HepG2 (cell line): ENCODE results near the gene GTF2F2. TPM values are rescaled to one million over a fixed set of nuclear protein-coding genes. Genes with fewer than 3 reads are reported as not detected.

Source experiments
- ATAC-seq: fragments of 200-7000 bp; cut with Tn5 transposase; 3 replicates; pipeline ENCODE4 v1.9.1; 2020; ENCODE audit warnings: mild to moderate bottlenecking, moderate library complexity
- BruUV-seq: library from RNA; stranded (reverse); fragments of 400-500 nt; replicated peaks from 2 replicates; lab custom pipeline; 2021; lab: Mats Ljungman, UMichigan
- CTCF ChIA-PET: fragments of 300-600 bp; formaldehyde crosslinking; extraction: SDS; loops from one replicate; lab custom pipeline; 2021; ENCODE audit warnings: low total read pairs, inconsistent platforms, low intra/inter-chr PET ratio; lab: Yijun Ruan, JAX
- POLR2A ChIA-PET: fragments of 350-600 bp; sonication (Branson Sonifier 250); formaldehyde crosslinking; loops from one replicate; lab custom pipeline; 2020; ENCODE audit warnings: antibody characterized with exemption, inconsistent platforms; lab: Yijun Ruan, JAX
- DNase-seq: peaks from one replicate; pipeline ENCODE4 v3.0.0-alpha.2; 2015; ENCODE audit warnings: low spot score
- FAIRE-seq: peaks from 3 replicates; lab custom pipeline; 2011; peaks lifted over from hg19 to GRCh38; lab: Jason Lieb, UNC
- H2AFZ ChIP-seq: one replicate; pipeline ENCODE4 v1.6.1; 2011; ENCODE audit warnings: low read length, inconsistent platforms
- H3K27ac ChIP-seq: fragments of 300-600 bp; 3 replicates; pipeline ENCODE4 v1.8.0; 2011; ENCODE audit warnings: mixed run types, mild to moderate bottlenecking, mixed read lengths, low read length, inconsistent platforms; ENCODE audit not compliant: insufficient read depth; ENCODE audit errors: extremely low read length
- H3K27me3 ChIP-seq, 2 experiments: fragments of 200-600 bp in 1 of 2; 2 replicates in 1 of 2; 3 replicates in 1 of 2; pipeline versions ENCODE4 v1.6.0 to v1.8.0; 2011; ENCODE audit warnings: low read length in 2 of 2, mild to moderate bottlenecking in 2 of 2, moderate library complexity in 2 of 2, inconsistent platforms in 1 of 2; ENCODE audit not compliant: insufficient read depth in 2 of 2, control insufficient read depth in 1 of 2
- H3K36me3 ChIP-seq, 2 experiments: fragments of 200-600 bp in 1 of 2; replicated peaks in 1 of 2; 2 replicates in 1 of 2; 3 replicates in 1 of 2; pipeline versions ENCODE4 v1.5.1 to v1.8.0; 2011; ENCODE audit warnings: low read length in 2 of 2, inconsistent platforms in 1 of 2; ENCODE audit not compliant: insufficient read depth in 2 of 2, control insufficient read depth in 1 of 2
- H3K4me1 ChIP-seq: 2 replicates; pipeline ENCODE4 v1.5.1; 2012; ENCODE audit warnings: low read length, inconsistent platforms; ENCODE audit not compliant: insufficient read depth
- H3K4me2 ChIP-seq: 2 replicates; pipeline ENCODE4 v1.6.0; 2011; ENCODE audit warnings: low read depth, low read length, inconsistent platforms
- H3K4me3 ChIP-seq, 3 experiments: fragments of 200-600 bp in 1 of 3; sonication (generic), shearing (Covaris generic) in 1 of 3; replicated peaks in 1 of 3; 2 replicates each; pipeline ENCODE4 v1.5.1; 2011 to 2016; ENCODE audit warnings: low read length in 3 of 3, inconsistent platforms in 2 of 3, low read depth in 2 of 3, mild to moderate bottlenecking in 2 of 3, control low read depth in 1 of 3, mixed read lengths in 1 of 3; ENCODE audit not compliant: insufficient read depth in 1 of 3
- H3K79me2 ChIP-seq: one replicate; pipeline ENCODE4 v1.6.1; 2011; ENCODE audit warnings: low read length, inconsistent platforms; ENCODE audit not compliant: insufficient read depth
- H3K9ac ChIP-seq: 2 replicates; pipeline ENCODE4 v1.6.0; 2011; ENCODE audit warnings: mild to moderate bottlenecking, low read depth, low read length, inconsistent platforms; ENCODE audit not compliant: insufficient read depth
- H3K9me3 ChIP-seq: 2 replicates; pipeline ENCODE4 v1.5.1; 2012; ENCODE audit warnings: mild to moderate bottlenecking, low read length
- H4K20me1 ChIP-seq: 2 replicates; pipeline ENCODE4 v1.6.0; 2011; ENCODE audit warnings: inconsistent platforms, mild to moderate bottlenecking, low read length, moderate library complexity; ENCODE audit not compliant: insufficient read depth
- ARNT2 ChIP-seq: sonication (generic); formaldehyde crosslinking; IDR thresholded peaks from 2 replicates; pipeline ENCODE4 v1.8.0; 2022; ENCODE audit warnings: mild to moderate bottlenecking, low read depth, missing genetic modification reagents, moderate library complexity
- STAG1 ChIP-seq: sonication (generic); formaldehyde crosslinking; IDR thresholded peaks from 2 replicates; pipeline ENCODE4 v1.4.0; 2020; ENCODE audit warnings: missing genetic modification reagents
- WGBS: methylation state at CpG from one replicate; pipeline ENCODE4 v1.1.6; 2017; ENCODE audit warnings: low lambda C conversion rate; 5-methylcytosine and 5-hydroxymethylcytosine counted together
- in situ Hi-C: cut with HindIII; loops from 2 replicates; pipeline ENCODE4 v1.10.0; 2017; ENCODE audit warnings: low pct_unique_long_range_greater_than_20kb; ENCODE audit not compliant: extremely low pct_ligation_motif_present
- intact Hi-C: fragments of 100-400 bp; cut with micrococcal nuclease; formaldehyde crosslinking; loops from one replicate; pipeline ENCODE4 v1.10.0; 2022; ENCODE audit not compliant: unreplicated experiment
- polyA plus RNA-seq, 8 experiments: library from polyadenylated mRNA; depleted of rRNA in 3 of 8; stranded (reverse) in 7 of 8; unstranded in 1 of 8; fragments of >200 nt; fragmentation: Illumina TruSeq in 4 of 8; extraction: Trizol in 4 of 8; gene quantifications; 2 replicates each; pipeline versions ENCODE4 v1.2.1 to v1.2.3, GENCODE V29; 2011 to 2016; ENCODE audit warnings: low read depth in 4 of 8, missing spikeins in 1 of 8, mixed read lengths in 1 of 8; ENCODE audit not compliant: insufficient read depth in 1 of 8
- total RNA-seq, 5 experiments: library from RNA; depleted of rRNA; stranded (reverse); fragments of >200 nt; fragmentation: Illumina TruSeq; extraction: Trizol; gene quantifications; 2 replicates each; pipeline ENCODE4 v1.2.3, GENCODE V29; 2016; ENCODE audit warnings: low read depth in 1 of 5
- TF ChIP-seq, protein P1 (sequence below): sonication (generic); formaldehyde crosslinking; IDR thresholded peaks from 2 replicates; pipeline ENCODE4 v1.5.0; 2020; ENCODE audit warnings: mild to moderate bottlenecking, missing genetic modification reagents, moderate library complexity
- TF ChIP-seq, protein P2 (sequence below): sonication (generic); formaldehyde crosslinking; IDR thresholded peaks from one replicate; pipeline ENCODE4 v1.5.1; 2020; ENCODE audit warnings: mild to moderate bottlenecking, missing genetic modification reagents; ENCODE audit errors: not compliant biosample characterization
- TF ChIP-seq, protein P3 (sequence below): sonication (generic); formaldehyde crosslinking; IDR thresholded peaks from 2 replicates; pipeline ENCODE4 v1.8.0; 2022; ENCODE audit warnings: missing genetic modification reagents, mild to moderate bottlenecking, moderate library complexity, borderline replicate concordance

Gene GTF2F2
- total and polyA plus RNA-seq, 2 of the 13 experiments (the other 11 are each of a cell fraction or from before 2014, with no cell fraction given) = 10.6 to 32.8 TPM

DNA sequence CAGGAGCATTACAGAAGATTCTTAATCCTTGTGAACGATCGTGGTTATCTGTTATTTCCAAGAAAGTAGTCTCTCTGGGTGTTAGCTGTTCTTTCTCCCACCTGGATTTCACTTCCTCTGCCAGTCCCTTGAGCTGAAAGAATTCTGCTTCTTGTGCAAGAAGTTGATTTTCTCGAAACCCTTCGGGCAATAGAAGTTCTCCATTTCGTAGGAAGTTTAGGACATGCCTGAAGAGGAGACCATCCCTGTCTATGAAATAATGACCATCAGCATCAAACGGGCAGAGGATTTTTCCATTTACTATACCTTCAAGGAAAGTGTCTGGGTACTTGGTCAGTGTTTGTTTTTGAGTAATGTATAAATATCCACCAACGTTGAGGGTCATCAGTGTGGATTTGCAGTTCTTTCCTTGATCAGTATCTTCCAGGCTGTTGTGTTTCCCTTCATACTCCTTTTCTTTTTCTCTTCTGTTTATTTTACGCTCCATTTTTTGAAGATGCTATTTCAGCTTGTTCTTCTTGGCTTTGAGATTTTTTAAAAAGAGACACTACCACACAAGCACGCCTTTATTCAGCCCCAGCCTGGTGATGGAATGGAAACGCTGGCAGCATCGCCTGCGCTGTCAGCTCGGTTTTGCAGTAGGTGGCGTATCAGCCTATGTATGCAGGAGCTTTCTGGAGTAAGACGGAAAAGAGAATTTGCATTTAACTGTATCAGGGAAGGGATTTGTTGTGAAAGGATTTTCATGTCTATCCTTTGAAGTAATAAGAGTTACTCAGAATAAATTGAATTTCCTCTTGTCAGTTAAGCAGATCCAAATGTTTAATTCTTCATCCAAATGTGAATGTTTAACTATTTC, 74.0 kb downstream of the GTF2F2 start:
- intact Hi-C loops (no loop called here), in situ Hi-C loops (no loop called here)
- H3K27ac ChIP-seq = no peak overlapping the region
- 94% methylated on average over 15 of the region's 15 CpGs for WGBS
- no peak overlapping the region for H3K9ac ChIP-seq
- no peaks in the 10 kb centered on the region for H3K4me1 ChIP-seq
- no TSS peak for BruUV-seq
- no peak overlapping the region for H3K4me3 ChIP-seq
- H3K9me3 ChIP-seq = no peaks in the 10 kb centered on the region
- no peaks in the 10 kb centered on the region for H4K20me1 ChIP-seq
- no peaks in the 10 kb centered on the region for H3K27me3 ChIP-seq
- H3K4me2 ChIP-seq = no peak overlapping the region
- TF ChIP-seq, protein P1, sequence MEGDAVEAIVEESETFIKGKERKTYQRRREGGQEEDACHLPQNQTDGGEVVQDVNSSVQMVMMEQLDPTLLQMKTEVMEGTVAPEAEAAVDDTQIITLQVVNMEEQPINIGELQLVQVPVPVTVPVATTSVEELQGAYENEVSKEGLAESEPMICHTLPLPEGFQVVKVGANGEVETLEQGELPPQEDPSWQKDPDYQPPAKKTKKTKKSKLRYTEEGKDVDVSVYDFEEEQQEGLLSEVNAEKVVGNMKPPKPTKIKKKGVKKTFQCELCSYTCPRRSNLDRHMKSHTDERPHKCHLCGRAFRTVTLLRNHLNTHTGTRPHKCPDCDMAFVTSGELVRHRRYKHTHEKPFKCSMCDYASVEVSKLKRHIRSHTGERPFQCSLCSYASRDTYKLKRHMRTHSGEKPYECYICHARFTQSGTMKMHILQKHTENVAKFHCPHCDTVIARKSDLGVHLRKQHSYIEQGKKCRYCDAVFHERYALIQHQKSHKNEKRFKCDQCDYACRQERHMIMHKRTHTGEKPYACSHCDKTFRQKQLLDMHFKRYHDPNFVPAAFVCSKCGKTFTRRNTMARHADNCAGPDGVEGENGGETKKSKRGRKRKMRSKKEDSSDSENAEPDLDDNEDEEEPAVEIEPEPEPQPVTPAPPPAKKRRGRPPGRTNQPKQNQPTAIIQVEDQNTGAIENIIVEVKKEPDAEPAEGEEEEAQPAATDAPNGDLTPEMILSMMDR (CRISPR knock-in tag) = 0 out of 2 replicates have a peak, but pooled peaks have one; percentile 12
- TF ChIP-seq, protein P2, sequence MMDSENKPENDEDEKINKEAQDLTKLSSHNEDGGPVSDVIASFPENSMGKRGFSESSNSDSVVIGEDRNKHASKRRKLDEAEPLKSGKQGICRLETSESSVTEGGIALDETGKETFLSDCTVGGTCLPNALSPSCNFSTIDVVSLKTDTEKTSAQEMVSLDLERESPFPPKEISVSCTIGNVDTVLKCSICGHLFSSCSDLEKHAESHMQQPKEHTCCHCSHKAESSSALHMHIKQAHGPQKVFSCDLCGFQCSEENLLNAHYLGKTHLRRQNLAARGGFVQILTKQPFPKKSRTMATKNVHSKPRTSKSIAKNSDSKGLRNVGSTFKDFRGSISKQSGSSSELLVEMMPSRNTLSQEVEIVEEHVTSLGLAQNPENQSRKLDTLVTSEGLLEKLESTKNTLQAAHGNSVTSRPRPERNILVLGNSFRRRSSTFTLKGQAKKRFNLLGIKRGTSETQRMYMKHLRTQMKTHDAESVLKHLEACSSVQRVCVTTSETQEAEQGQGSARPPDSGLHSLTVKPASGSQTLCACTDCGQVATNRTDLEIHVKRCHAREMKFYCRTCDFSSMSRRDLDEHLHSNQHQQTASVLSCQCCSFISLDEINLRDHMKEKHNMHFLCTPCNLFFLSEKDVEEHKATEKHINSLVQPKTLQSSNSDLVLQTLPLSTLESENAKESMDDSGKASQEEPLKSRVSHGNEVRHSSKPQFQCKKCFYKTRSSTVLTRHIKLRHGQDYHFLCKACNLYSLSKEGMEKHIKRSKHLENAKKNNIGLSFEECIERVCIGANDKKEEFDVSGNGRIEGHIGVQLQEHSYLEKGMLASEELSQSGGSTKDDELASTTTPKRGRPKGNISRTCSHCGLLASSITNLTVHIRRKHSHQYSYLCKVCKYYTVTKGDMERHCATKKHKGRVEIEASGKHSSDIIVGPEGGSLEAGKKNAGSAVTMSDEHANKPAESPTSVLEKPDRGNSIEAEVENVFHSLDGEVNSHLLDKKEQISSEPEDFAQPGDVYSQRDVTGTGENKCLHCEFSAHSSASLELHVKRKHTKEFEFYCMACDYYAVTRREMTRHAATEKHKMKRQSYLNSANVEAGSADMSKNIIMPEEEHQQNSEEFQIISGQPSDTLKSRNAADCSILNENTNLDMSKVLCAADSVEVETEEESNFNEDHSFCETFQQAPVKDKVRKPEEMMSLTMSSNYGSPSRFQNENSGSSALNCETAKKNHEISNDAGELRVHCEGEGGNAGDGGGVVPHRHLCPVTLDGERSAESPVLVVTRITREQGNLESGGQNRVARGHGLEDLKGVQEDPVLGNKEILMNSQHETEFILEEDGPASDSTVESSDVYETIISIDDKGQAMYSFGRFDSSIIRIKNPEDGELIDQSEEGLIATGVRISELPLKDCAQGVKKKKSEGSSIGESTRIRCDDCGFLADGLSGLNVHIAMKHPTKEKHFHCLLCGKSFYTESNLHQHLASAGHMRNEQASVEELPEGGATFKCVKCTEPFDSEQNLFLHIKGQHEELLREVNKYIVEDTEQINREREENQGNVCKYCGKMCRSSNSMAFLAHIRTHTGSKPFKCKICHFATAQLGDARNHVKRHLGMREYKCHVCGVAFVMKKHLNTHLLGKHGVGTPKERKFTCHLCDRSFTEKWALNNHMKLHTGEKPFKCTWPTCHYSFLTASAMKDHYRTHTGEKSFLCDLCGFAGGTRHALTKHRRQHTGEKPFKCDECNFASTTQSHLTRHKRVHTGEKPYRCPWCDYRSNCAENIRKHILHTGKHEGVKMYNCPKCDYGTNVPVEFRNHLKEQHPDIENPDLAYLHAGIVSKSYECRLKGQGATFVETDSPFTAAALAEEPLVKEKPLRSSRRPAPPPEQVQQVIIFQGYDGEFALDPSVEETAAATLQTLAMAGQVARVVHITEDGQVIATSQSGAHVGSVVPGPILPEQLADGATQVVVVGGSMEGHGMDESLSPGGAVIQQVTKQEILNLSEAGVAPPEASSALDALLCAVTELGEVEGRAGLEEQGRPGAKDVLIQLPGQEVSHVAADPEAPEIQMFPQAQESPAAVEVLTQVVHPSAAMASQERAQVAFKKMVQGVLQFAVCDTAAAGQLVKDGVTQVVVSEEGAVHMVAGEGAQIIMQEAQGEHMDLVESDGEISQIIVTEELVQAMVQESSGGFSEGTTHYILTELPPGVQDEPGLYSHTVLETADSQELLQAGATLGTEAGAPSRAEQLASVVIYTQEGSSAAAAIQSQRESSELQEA (CRISPR knock-in tag) = no peak
- TF ChIP-seq ARNT2 (CRISPR knock-in tag) = no peak
- TF ChIP-seq, protein P3, sequence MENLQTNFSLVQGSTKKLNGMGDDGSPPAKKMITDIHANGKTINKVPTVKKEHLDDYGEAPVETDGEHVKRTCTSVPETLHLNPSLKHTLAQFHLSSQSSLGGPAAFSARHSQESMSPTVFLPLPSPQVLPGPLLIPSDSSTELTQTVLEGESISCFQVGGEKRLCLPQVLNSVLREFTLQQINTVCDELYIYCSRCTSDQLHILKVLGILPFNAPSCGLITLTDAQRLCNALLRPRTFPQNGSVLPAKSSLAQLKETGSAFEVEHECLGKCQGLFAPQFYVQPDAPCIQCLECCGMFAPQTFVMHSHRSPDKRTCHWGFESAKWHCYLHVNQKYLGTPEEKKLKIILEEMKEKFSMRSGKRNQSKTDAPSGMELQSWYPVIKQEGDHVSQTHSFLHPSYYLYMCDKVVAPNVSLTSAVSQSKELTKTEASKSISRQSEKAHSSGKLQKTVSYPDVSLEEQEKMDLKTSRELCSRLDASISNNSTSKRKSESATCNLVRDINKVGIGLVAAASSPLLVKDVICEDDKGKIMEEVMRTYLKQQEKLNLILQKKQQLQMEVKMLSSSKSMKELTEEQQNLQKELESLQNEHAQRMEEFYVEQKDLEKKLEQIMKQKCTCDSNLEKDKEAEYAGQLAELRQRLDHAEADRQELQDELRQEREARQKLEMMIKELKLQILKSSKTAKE = no peak
- peak; percentile 13; the same call in 1 of the 2 replicates for TF ChIP-seq STAG1 (CRISPR knock-in tag)
- ATAC-seq (no peak), FAIRE-seq (no peak), DNase-seq (no peak)
- POLR2A ChIA-PET = no interaction called here
- peaks cover 1 to 4% of the 10 kb centered on the region in 2 experiments; a peak in 3 of 5 replicates for H3K36me3 ChIP-seq
- H2AFZ ChIP-seq = no peak overlapping the region
- CTCF ChIA-PET = no interaction called here
- peaks cover 2% of the 10 kb centered on the region for H3K79me2 ChIP-seq
